DND-41 (cell line): ENCODE measurements around the gene CREBBP.

Source experiments
- ATAC-seq: fragments of 200-7000 bp; cut with Tn5 transposase; 3 replicates; pipeline ENCODE4 v1.9.1; 2021; ENCODE audit warnings: low read depth; ENCODE audit not compliant: insufficient read depth
- DNase-seq: peaks from one replicate; pipeline ENCODE4 v3.0.0-alpha.2; 2020
- H2AFZ ChIP-seq: 2 replicates; pipeline ENCODE4 v1.6.0; 2012; ENCODE audit warnings: low read depth, low read length
- H3K27ac ChIP-seq: 2 replicates; pipeline ENCODE4 v1.5.1; 2012; ENCODE audit warnings: low read length, inconsistent platforms
- H3K27me3 ChIP-seq: fragments of 200-600 bp; sonication (generic); 2 replicates; pipeline ENCODE4 v1.6.0; 2012; ENCODE audit warnings: low read length, mild to moderate bottlenecking, inconsistent platforms; ENCODE audit not compliant: insufficient read depth, poor library complexity
- H3K36me3 ChIP-seq: 2 replicates; pipeline ENCODE4 v1.5.1; 2012; ENCODE audit warnings: low read length, inconsistent platforms; ENCODE audit not compliant: insufficient read depth
- H3K4me1 ChIP-seq: 2 replicates; pipeline ENCODE4 v1.5.1; 2012; ENCODE audit warnings: mild to moderate bottlenecking, low read length; ENCODE audit not compliant: insufficient read depth
- H3K4me2 ChIP-seq: 2 replicates; pipeline ENCODE4 v1.6.0; 2012; ENCODE audit warnings: mild to moderate bottlenecking, moderate library complexity, low read length, inconsistent platforms; ENCODE audit not compliant: insufficient read depth
- H3K4me3 ChIP-seq, 2 experiments: fragments of 200-600 bp in 1 of 2; shearing (Covaris generic) in 1 of 2; 2 replicates each; pipeline ENCODE4 v1.5.1; 2012 to 2016; ENCODE audit warnings: inconsistent platforms in 2 of 2, low read length in 2 of 2, mild to moderate bottlenecking in 2 of 2, low read depth in 1 of 2, moderate library complexity in 1 of 2
- H3K79me2 ChIP-seq: 2 replicates; pipeline ENCODE4 v1.6.0; 2012; ENCODE audit warnings: low read length, inconsistent platforms; ENCODE audit not compliant: insufficient read depth
- H3K9ac ChIP-seq: 2 replicates; pipeline ENCODE4 v1.6.0; 2012; ENCODE audit warnings: low read depth, mild to moderate bottlenecking, inconsistent platforms, low read length, moderate library complexity
- H3K9me3 ChIP-seq: 2 replicates; pipeline ENCODE4 v1.5.1; 2012; ENCODE audit warnings: low read length, moderate library complexity, mild to moderate bottlenecking, inconsistent platforms; ENCODE audit not compliant: insufficient read depth, severe bottlenecking
- H4K20me1 ChIP-seq: 2 replicates; pipeline ENCODE4 v1.6.0; 2012; ENCODE audit warnings: low read length; ENCODE audit not compliant: insufficient read depth
- CTCF ChIP-seq: IDR thresholded peaks from 2 replicates; pipeline ENCODE4 v1.5.1; 2012; ENCODE audit warnings: borderline replicate concordance, low read length, moderate library complexity, mild to moderate bottlenecking; ENCODE audit not compliant: poor library complexity, severe bottlenecking; ENCODE audit errors: extremely low read depth
- EZH2 ChIP-seq: IDR thresholded peaks from 3 replicates; pipeline ENCODE4 v1.6.1; 2012; ENCODE audit warnings: borderline replicate concordance, low read depth, mild to moderate bottlenecking, moderate library complexity, low read length, inconsistent platforms; ENCODE audit not compliant: severe bottlenecking

The CREBBP gene

DNA sequence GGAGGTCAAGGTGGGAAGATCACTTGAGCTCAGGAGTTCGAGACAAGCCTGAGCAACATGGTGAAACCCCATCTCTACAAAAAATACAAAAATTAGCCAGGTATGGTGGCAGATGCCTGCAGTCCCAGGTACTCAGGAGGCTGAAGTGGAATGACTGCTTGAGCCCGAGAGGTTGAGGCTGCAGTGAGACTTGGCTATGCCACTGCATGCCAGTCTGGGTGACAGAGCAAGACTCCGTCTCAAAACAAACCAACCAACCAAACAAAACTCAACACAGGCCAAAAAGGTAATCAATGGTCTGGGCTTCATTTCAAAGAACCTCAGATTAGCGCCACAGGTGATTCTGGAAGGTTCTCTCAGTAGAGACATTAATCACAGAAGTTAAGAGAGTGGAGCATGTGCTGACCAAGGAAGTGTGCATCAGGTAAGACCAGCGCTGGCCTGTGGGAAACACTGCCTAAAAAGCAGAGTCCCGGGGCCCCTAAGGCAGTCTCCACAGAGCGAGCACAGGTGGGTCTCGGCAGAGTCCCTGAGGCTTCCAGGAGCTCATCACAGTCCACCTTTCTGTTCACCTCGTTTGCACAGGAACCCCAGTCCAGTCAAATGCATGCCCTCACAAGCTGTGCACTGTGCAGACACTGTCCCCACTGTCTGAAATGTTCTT is 91.7 kb downstream of the CREBBP start:
- H3K4me2 ChIP-seq = no peak overlapping the region

GRCh38 chr16:3787924-3788661 is 92.4 kb downstream of the CREBBP start:
- H3K27me3 ChIP-seq = no peaks in the 10 kb centered on the region
- no peak overlapping the region for H3K27ac ChIP-seq
- no peaks in the 10 kb centered on the region for H3K9me3 ChIP-seq
- peaks cover 91% of the 10 kb centered on the region for H4K20me1 ChIP-seq
- TF ChIP-seq EZH2 (no peak), CTCF (no peak)
- H3K79me2 ChIP-seq = peaks cover 24% of the 10 kb centered on the region
- H2AFZ ChIP-seq = no peak overlapping the region
- H3K9ac ChIP-seq = no peak overlapping the region
- ATAC-seq (no peak), DNase-seq (no peak)
- no peak overlapping the region for H3K4me3 ChIP-seq
- no peak overlapping the region for H3K4me2 ChIP-seq
- peaks cover 31% of the 10 kb centered on the region for H3K4me1 ChIP-seq
- H3K36me3 ChIP-seq = peaks cover 85% of the 10 kb centered on the region

More for the DNA sequence above, 91.7 kb downstream of the CREBBP start:
- Histone ChIP-seq H3K36me3 (peaks cover 85% of the 10 kb centered on the region), H3K4me3 (no peak overlapping the region), H2AFZ (no peak overlapping the region), H3K27ac (no peak overlapping the region), H3K4me1 (peaks cover 31% of the 10 kb centered on the region), H4K20me1 (peaks cover 91% of the 10 kb centered on the region), H3K9ac (no peak overlapping the region), H3K79me2 (peaks cover 26% of the 10 kb centered on the region), H3K9me3 (no peaks in the 10 kb centered on the region), H3K27me3 (no peaks in the 10 kb centered on the region)
- no peak for ATAC-seq
- DNase-seq = no peak
- TF ChIP-seq EZH2 (no peak), CTCF (no peak)

DNA sequence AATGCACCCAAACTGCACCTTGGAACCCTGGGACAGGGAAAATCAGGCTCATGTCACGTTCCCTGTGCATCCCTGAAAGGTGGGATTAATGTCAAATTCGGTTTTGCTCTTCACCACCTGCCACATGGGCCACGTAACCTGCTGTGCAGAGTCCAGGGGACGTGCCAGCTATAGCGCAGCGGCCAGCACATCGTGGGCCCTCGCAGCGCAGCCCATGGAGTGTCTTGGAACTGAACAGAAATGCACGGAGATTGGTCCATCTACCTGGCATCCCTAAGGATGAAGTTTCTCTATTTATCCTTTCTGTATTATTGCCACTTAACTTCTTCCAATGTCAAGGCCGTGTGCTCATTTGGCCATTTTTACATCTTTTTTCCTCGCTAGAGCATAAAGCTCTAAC is 95.1 kb downstream of the CREBBP start:
- TF ChIP-seq CTCF (no peak), EZH2 (no peak)
- H3K4me1 ChIP-seq = peaks cover 17% of the 10 kb centered on the region
- H4K20me1 ChIP-seq = peaks cover 88% of the 10 kb centered on the region
- H3K27me3 ChIP-seq = no peaks in the 10 kb centered on the region
- H2AFZ ChIP-seq = no peak overlapping the region
- no peak for ATAC-seq
- H3K9ac ChIP-seq = no peak overlapping the region
- H3K36me3 ChIP-seq = peaks cover 85% of the 10 kb centered on the region
- no peak overlapping the region for H3K27ac ChIP-seq
- H3K4me3 ChIP-seq = no peak overlapping the region
- H3K9me3 ChIP-seq = no peaks in the 10 kb centered on the region
- H3K79me2 ChIP-seq = peaks cover 24% of the 10 kb centered on the region
- DNase-seq = no peak
- H3K4me2 ChIP-seq = no peak overlapping the region
